ENCODE results near the gene CCNG1. TPM values are rescaled to one million over a fixed set of nuclear protein-coding genes. Genes with fewer than 3 reads are reported as not detected.

The CCNG1 gene
- total RNA-seq, 2 donors from 2014 or later, result 107 to 181 TPM

GRCh38 chr5:163439092-163439425 lies 1.7 kb downstream of the CCNG1 start:
- Histone ChIP-seq H3K27me3 (replicated peaks; ENCODE audit: insufficient read depth) (no peaks in the 10 kb centered on the region), H3K36me3 (no peaks in the 10 kb centered on the region), H3K27ac (peak overlapping the region in 1 of 2 donors; percentile 62), H3K4me3 (peak overlapping the region in 1 of 2 donors; percentile 92), H3K4me1 (replicated peaks) (peaks cover 4% of the 10 kb centered on the region), H3K9me3 (no peaks in the 10 kb centered on the region)
- intact Hi-C loops (cut with DNase I), result no loop called here
- no peak for TF ChIP-seq POLR2AphosphoS5 (IDR thresholded peaks at IDR 0.05)
- TF ChIP-seq CTCF (IDR thresholded peaks at IDR 0.05), result no peak
- 39% methylated on average over 2 of the region's 2 CpGs for WGBS
- no peak for DNase-seq (ENCODE audit: low spot score)

- no peaks in the 10 kb centered on the region for H3K36me3 ChIP-seq
- H3K4me1 ChIP-seq (replicated peaks), result peaks cover 4% of the 10 kb centered on the region
- no peaks in the 10 kb centered on the region for H3K9me3 ChIP-seq
- H3K4me3 ChIP-seq, result no peak overlapping the region
- peak overlapping the region in 1 of 2 donors; percentile 62 for H3K27ac ChIP-seq
- no peaks in the 10 kb centered on the region for H3K27me3 ChIP-seq (replicated peaks; ENCODE audit: insufficient read depth)
- intact Hi-C loops (cut with DNase I), result no loop called here
- no peak for DNase-seq (ENCODE audit: low spot score)
- 59% methylated on average over 3 of the region's 3 CpGs for WGBS
- TF ChIP-seq CTCF (IDR thresholded peaks at IDR 0.05), result no peak
- TF ChIP-seq POLR2AphosphoS5 (IDR thresholded peaks at IDR 0.05), result peak; percentile 59
These were observed 3.6 kb downstream of the CCNG1 start for GRCh38 chr5:163440954-163441353.

GRCh38 chr5:163444526-163444925 lies 7.1 kb downstream of the CCNG1 start:
- no peaks in the 10 kb centered on the region for H3K9me3 ChIP-seq
- no peaks in the 10 kb centered on the region for H3K36me3 ChIP-seq
- H3K27me3 ChIP-seq (replicated peaks; ENCODE audit: insufficient read depth), result no peaks in the 10 kb centered on the region
- H3K4me3 ChIP-seq, result no peak overlapping the region
- no peak overlapping the region for H3K27ac ChIP-seq
- intact Hi-C loops (cut with DNase I), result no loop called here
- H3K4me1 ChIP-seq (replicated peaks), result peaks cover 4% of the 10 kb centered on the region
- no peak for DNase-seq (ENCODE audit: low spot score)
- WGBS, result 90% methylated on average over 1 of the region's 1 CpG
- TF ChIP-seq POLR2A (IDR thresholded peaks at IDR 0.05) (no peak), CTCF (IDR thresholded peaks at IDR 0.05) (no peak), POLR2AphosphoS5 (IDR thresholded peaks at IDR 0.05) (no peak)

- intact Hi-C loops (cut with DNase I), result no loop called here
- Histone ChIP-seq H3K27ac (no peak overlapping the region), H3K4me1 (replicated peaks) (no peaks in the 10 kb centered on the region), H3K4me3 (no peak overlapping the region), H3K27me3 (replicated peaks; ENCODE audit: insufficient read depth) (no peaks in the 10 kb centered on the region), H3K9me3 (no peaks in the 10 kb centered on the region), H3K36me3 (no peaks in the 10 kb centered on the region)
- WGBS, result 90% methylated on average over 6 of the region's 6 CpGs
- no peak for DNase-seq (ENCODE audit: low spot score)
- TF ChIP-seq POLR2AphosphoS5 (IDR thresholded peaks at IDR 0.05), result no peak
These were observed 8.0 kb downstream of the CCNG1 start for GRCh38 chr5:163445345-163445744.

- Histone ChIP-seq H3K9me3 (no peaks in the 10 kb centered on the region), H3K4me1 (replicated peaks) (no peaks in the 10 kb centered on the region), H3K36me3 (no peaks in the 10 kb centered on the region), H3K27ac (no peak overlapping the region), H3K4me3 (no peak overlapping the region), H3K27me3 (replicated peaks; ENCODE audit: insufficient read depth) (no peaks in the 10 kb centered on the region)
- TF ChIP-seq POLR2A (IDR thresholded peaks at IDR 0.05) (no peak), POLR2AphosphoS5 (IDR thresholded peaks at IDR 0.05) (no peak), CTCF (IDR thresholded peaks at IDR 0.05) (no peak)
- intact Hi-C loops (cut with DNase I), result no loop called here
- DNase-seq (ENCODE audit: low spot score), result no peak
These were observed 9.8 kb downstream of the CCNG1 start for GRCh38 chr5:163447191-163447590.
